ENCODE results near the gene ZNF653. TPM values are rescaled to one million over a fixed set of nuclear protein-coding genes. Genes with fewer than 3 reads are reported as not detected.

Gene ZNF653
- polyA plus RNA-seq, 2 of the 4 experiments (the other 2 are of a cell fraction): 2.9 to 4.2 TPM

DNA sequence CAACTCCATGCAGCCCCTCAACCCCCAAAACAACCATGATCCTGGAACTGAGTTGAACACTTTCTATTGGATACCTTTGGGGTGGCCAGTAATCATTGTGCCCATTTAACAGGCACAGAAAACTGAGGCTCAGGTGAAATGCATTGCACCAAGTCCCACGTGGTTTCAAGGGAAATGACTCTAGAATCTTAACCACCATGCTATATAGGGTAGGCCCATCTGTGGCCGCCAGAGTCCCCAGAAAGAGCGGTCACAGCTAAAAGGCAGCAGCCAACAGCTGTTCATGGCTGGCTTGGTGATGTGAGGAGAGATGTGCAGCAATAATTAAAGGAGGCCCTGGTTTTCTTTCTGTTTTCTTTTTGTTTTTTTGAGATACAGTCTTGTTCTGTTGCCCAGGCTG, 35.6 kb upstream of the ZNF653 start:
- FAIRE-seq (no peak), ATAC-seq (no peak), DNase-seq (ENCODE audit: low read depth in 1 of 2, low spot score in 1 of 2) (no peak)
- H3K4me1 ChIP-seq: peaks cover 10% of the 10 kb centered on the region; the same call in 1 of the 3 replicates
- WGBS (ENCODE audit: missing lambda C conversion rate): 86% methylated on average over 2 of the region's 3 CpGs
- H3K4me2 ChIP-seq: no peak overlapping the region
- no peak for TF ChIP-seq HOXB13 (CRISPR knock-in tag; IDR thresholded peaks at IDR 0.05; ENCODE audit: low read depth)
- TF ChIP-seq EP300 (IDR thresholded peaks at IDR 0.05): no peak
- TF ChIP-seq ZSCAN20 (CRISPR knock-in tag; IDR thresholded peaks at IDR 0.05): no peak
- TF ChIP-seq BHLHE40 (IDR thresholded peaks at IDR 0.05; ENCODE audit: low read depth, low read length): no peak
- TF ChIP-seq ZFP36 (IDR thresholded peaks at IDR 0.05; ENCODE audit: borderline replicate concordance, partially characterized antibody): no peak
- TF ChIP-seq, protein P1, sequence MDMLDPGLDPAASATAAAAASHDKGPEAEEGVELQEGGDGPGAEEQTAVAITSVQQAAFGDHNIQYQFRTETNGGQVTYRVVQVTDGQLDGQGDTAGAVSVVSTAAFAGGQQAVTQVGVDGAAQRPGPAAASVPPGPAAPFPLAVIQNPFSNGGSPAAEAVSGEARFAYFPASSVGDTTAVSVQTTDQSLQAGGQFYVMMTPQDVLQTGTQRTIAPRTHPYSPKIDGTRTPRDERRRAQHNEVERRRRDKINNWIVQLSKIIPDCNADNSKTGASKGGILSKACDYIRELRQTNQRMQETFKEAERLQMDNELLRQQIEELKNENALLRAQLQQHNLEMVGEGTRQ (IDR thresholded peaks at IDR 0.05): no peak
- H3K4me3 ChIP-seq: no peak overlapping the region
- H3K27ac ChIP-seq: no peak overlapping the region
- ChIA-PET POLR2A (no interaction called here), CTCF (interaction anchor here (1.0 kb wide), 1 partner anchor 18 kb away, joined by 3 read pairs; the partner anchor contains the start of gene ELOF1)
- no peaks in the 10 kb centered on the region for H3K9me3 ChIP-seq

DNA sequence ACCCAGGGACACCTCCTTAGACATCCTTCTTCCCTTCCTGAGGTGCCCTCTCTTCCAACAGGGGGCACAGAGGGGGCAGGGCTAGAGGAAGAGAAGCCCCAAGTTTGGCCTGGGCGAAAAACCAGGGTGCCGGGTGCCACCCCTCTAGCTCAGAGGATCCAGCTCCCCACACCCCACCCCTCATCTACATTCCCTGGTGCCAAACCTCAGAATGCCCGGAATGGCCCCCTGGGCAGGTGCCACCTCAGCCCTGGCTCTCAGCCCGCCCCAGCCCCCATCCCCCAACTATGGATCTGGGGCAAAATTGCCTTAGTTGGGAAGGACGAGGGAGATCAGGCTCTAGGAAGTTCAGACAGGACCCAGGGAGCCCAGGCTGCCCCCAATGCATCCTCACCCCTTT, 35.0 kb upstream of the ZNF653 start:
- Histone ChIP-seq H3K4me3 (no peak overlapping the region), H3K4me1 (peaks cover 12% of the 10 kb centered on the region; the same call in 2 of the 3 replicates), H3K9me3 (no peaks in the 10 kb centered on the region), H3K4me2 (no peak overlapping the region), H3K27ac (no peak overlapping the region)
- WGBS (ENCODE audit: missing lambda C conversion rate): 78% methylated on average over 2 of the region's 5 CpGs
- no peak for DNase-seq (ENCODE audit: low read depth in 1 of 2, low spot score in 1 of 2)
- TF ChIP-seq ZNF302 (CRISPR knock-in tag; IDR thresholded peaks at IDR 0.05) (no peak), CBX2 (IDR thresholded peaks at IDR 0.05; ENCODE audit: borderline replicate concordance, low read depth) (no peak), SMC3 (IDR thresholded peaks at IDR 0.05) (no peak), NFE2L2 (conservative IDR thresholded peaks at IDR 0.05; ENCODE audit: low read length) (no peak), TP53 (CRISPR knock-in tag; IDR thresholded peaks at IDR 0.05) (no peak), PHF8 (IDR thresholded peaks at IDR 0.05; ENCODE audit: borderline replicate concordance, low read depth) (no peak), KDM1A (IDR thresholded peaks at IDR 0.05; ENCODE audit: low read depth) (no peak), JUN (IDR thresholded peaks at IDR 0.05) (no peak), FOSL2 (IDR thresholded peaks at IDR 0.05) (no peak), FOSL2 (CRISPR knock-in tag; IDR thresholded peaks at IDR 0.05) (no peak), CBX8 (IDR thresholded peaks at IDR 0.05) (no peak)
- TF ChIP-seq, protein P2, sequence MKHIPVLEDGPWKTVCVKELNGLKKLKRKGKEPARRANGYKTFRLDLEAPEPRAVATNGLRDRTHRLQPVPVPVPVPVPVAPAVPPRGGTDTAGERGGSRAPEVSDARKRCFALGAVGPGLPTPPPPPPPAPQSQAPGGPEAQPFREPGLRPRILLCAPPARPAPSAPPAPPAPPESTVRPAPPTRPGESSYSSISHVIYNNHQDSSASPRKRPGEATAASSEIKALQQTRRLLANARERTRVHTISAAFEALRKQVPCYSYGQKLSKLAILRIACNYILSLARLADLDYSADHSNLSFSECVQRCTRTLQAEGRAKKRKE (CRISPR knock-in tag; IDR thresholded peaks at IDR 0.05; ENCODE audit: low read depth): no peak
- POLR2A ChIA-PET: no interaction called here
- no peak for FAIRE-seq
- CTCF ChIA-PET: interaction anchor here (1.0 kb wide), 1 partner anchor 18 kb away, joined by 3 read pairs; the partner anchor contains the start of gene ELOF1
- no peak for ATAC-seq

DNA sequence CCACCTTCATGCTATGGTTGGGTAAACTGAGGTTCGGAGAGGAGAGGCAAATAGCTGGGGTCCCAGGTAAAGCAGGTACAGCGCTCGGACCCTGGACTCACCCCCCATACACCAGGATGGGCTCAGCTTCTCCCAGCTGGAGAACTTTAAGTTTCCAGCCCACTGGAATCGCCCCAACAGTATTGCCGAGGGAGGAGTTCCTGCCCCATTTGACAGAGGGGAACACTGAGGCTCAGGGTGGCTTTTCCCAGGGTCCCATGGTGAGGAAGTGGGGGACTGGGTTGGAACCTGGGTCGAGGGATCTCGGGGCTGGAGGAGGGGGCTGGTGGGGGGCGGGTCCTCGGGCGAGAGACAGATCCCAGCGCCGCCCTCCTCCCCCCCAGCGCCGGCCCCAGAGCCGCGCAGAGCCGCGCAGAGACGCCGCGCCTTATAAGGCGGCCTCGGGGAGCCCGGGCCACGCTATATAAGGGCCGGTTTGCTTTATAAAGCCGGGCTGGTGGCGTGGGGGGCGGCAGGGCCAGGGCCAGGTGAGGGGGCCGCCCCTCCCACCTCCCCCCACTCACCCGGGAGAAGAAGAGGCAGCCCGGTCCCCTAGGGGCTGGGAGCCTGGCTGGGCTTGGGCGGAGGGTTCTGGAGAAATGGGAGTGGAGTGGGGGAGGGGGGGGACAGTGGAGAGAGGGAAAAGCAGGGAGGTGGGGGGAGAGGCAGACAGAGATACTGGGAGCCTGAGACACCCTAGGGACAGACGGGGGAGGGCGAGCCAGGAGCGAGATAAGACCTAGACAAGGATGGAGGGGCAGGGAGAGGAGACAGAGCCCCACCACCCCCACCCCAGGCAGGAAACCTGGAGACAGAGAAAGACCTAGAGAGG, 34.1 kb upstream of the ZNF653 start:
- Histone ChIP-seq H3K9me3 (no peaks in the 10 kb centered on the region), H3K4me2 (peak overlapping the region; percentile 28; the same call in 2 of the 3 replicates), H3K4me1 (peaks cover 15% of the 10 kb centered on the region; the same call in 2 of the 3 replicates), H3K27ac (peak overlapping the region in 1 of 2 experiments; percentile 65; a peak in 2 of 6 replicates), H3K4me3 (no peak overlapping the region)
- POLR2A ChIA-PET: no interaction called here
- ATAC-seq: peak in 1 of 2 experiments; percentile 7; a peak in 1 of 6 replicates
- FAIRE-seq: no peak
- CTCF ChIA-PET: interaction anchor here (0.6 to 1.0 kb wide), 4 partner anchors 9 to 57 kb away, joined by 3 to 4 read pairs (median 3); partner anchors contain the start of gene ELOF1
- no peak for DNase-seq (ENCODE audit: low read depth in 1 of 2, low spot score in 1 of 2)
- 70% methylated on average over 9 of the region's 36 CpGs for WGBS (ENCODE audit: missing lambda C conversion rate)
- TF ChIP-seq, protein P3, sequence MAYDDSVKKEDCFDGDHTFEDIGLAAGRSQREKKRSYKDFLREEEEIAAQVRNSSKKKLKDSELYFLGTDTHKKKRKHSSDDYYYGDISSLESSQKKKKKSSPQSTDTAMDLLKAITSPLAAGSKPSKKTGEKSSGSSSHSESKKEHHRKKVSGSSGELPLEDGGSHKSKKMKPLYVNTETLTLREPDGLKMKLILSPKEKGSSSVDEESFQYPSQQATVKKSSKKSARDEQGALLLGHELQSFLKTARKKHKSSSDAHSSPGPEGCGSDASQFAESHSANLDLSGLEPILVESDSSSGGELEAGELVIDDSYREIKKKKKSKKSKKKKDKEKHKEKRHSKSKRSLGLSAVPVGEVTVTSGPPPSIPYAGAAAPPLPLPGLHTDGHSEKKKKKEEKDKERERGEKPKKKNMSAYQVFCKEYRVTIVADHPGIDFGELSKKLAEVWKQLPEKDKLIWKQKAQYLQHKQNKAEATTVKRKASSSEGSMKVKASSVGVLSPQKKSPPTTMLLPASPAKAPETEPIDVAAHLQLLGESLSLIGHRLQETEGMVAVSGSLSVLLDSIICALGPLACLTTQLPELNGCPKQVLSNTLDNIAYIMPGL (CRISPR knock-in tag; IDR thresholded peaks at IDR 0.05; ENCODE audit: borderline replicate concordance): no peak
- TF ChIP-seq CHD4 (IDR thresholded peaks at IDR 0.05; ENCODE audit: borderline replicate concordance): no peak
- no peak for TF ChIP-seq CHD2 (IDR thresholded peaks at IDR 0.05; ENCODE audit: low read length, partially characterized antibody)
- TF ChIP-seq RNF2 (IDR thresholded peaks at IDR 0.05; ENCODE audit: borderline replicate concordance, low read depth): no peak
- TF ChIP-seq FOSL2 (IDR thresholded peaks at IDR 0.05): no peak
- TF ChIP-seq FOSL2 (CRISPR knock-in tag; IDR thresholded peaks at IDR 0.05): no peak
- TF ChIP-seq ESRRA (IDR thresholded peaks at IDR 0.05; ENCODE audit: borderline replicate concordance, low read length): no peak
- TF ChIP-seq, protein P4, sequence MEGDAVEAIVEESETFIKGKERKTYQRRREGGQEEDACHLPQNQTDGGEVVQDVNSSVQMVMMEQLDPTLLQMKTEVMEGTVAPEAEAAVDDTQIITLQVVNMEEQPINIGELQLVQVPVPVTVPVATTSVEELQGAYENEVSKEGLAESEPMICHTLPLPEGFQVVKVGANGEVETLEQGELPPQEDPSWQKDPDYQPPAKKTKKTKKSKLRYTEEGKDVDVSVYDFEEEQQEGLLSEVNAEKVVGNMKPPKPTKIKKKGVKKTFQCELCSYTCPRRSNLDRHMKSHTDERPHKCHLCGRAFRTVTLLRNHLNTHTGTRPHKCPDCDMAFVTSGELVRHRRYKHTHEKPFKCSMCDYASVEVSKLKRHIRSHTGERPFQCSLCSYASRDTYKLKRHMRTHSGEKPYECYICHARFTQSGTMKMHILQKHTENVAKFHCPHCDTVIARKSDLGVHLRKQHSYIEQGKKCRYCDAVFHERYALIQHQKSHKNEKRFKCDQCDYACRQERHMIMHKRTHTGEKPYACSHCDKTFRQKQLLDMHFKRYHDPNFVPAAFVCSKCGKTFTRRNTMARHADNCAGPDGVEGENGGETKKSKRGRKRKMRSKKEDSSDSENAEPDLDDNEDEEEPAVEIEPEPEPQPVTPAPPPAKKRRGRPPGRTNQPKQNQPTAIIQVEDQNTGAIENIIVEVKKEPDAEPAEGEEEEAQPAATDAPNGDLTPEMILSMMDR (IDR thresholded peaks at IDR 0.05): no peak
- no peak for TF ChIP-seq POLR2A (IDR thresholded peaks at IDR 0.05; ENCODE audit: low read length)
- no peak for TF ChIP-seq MYC (IDR thresholded peaks at IDR 0.05; ENCODE audit: borderline replicate concordance, low read length)
- no peak for TF ChIP-seq RARB (CRISPR knock-in tag; IDR thresholded peaks at IDR 0.05)
- TF ChIP-seq MAFK (IDR thresholded peaks at IDR 0.05; ENCODE audit: partially characterized antibody): no peak
